Left lung (tissue), 10 donors: ENCODE data around the gene TNFRSF19. TPM values are rescaled to one million over a fixed set of nuclear protein-coding genes. Genes with fewer than 3 reads are reported as not detected.
A peak's percentile ranks its signal among the peaks of the same experiment; 100 is the strongest.
"Not testable (repeated sequence)": the region's sequence is repeated elsewhere in the genome, so short reads cannot be mapped to it uniquely, and the experiment has no call there.

Source experiments
- ATAC-seq: fragments of 200-7000 bp; cut with Tn5 transposase; one replicate; pipeline ENCODE4 v1.9.1; 2020; ENCODE audit warnings: moderate library complexity
- DNase-seq, 4 donors: peaks; one replicate each; pipeline ENCODE4 v3.0.0-alpha.2; 2013 to 2020
- H3K27ac ChIP-seq, 2 donors: fragments of 200-600 bp; sonication (generic) in 1 of 2; one replicate each; pipeline versions ENCODE4 v1.5.0 to v1.8.0; 2020 to 2021
- H3K27me3 ChIP-seq, 2 donors: fragments of 200-600 bp; sonication (generic) in 1 of 2; one replicate each; pipeline versions ENCODE4 v1.5.0 to v1.8.0; 2020 to 2021
- H3K36me3 ChIP-seq, 2 donors: fragments of 200-600 bp; sonication (generic) in 1 of 2; one replicate each; pipeline versions ENCODE4 v1.5.0 to v1.8.0; 2020 to 2021
- H3K4me1 ChIP-seq, 2 donors: fragments of 200-600 bp; one replicate each; pipeline ENCODE4 v1.8.0; 2021
- H3K4me3 ChIP-seq, 2 donors: fragments of 200-600 bp; sonication (generic) in 1 of 2; one replicate each; pipeline versions ENCODE4 v1.5.0 to v1.8.0; 2020 to 2021; ENCODE audit warnings: mild to moderate bottlenecking in 1 of 2
- H3K9me3 ChIP-seq, 2 donors: fragments of 200-600 bp; sonication (generic) in 1 of 2; one replicate each; pipeline versions ENCODE4 v1.5.0 to v1.8.0; 2020 to 2021
- intact Hi-C, 2 donors: fragments of 100-400 bp; cut with DNase I; formaldehyde crosslinking; loops; one replicate each; pipeline versions ENCODE4 v1.11.2 to v1.14.2; 2022
- polyA plus RNA-seq, 6 donors: library from polyadenylated mRNA; unstranded; fragments of 120-200 nt; gene quantifications; one replicate each; pipeline ENCODE4 v1.2.1, GENCODE V29; 2013; ENCODE audit not compliant: insufficient read length in 6 of 6
- total RNA-seq, 2 donors: library from RNA; stranded (reverse); fragmentation: NEBNext Ultra II Directional; extraction: Animal tissue kit (Norgen Biotek cat#: 25700); gene quantifications; one replicate each; pipeline ENCODE4 v1.2.1, GENCODE V29; 2021
- TF ChIP-seq, protein P1 (sequence below), 2 donors: fragments of 200-600 bp; sonication (generic) in 1 of 2; IDR thresholded peaks; one replicate each; pipeline versions ENCODE4 v1.5.0 to v1.8.0; 2021; ENCODE audit warnings: antibody characterized with exemption in 2 of 2
- donor health status: DM: no; HTN: yes; CAD: no.
- donor health status: DM: no; HTN: no; CAD: no.

TNFRSF19 gene
- total and polyA plus RNA-seq, 8 donors: 28.1 to 97.1 (median 87.5) TPM

GRCh38 chr13:23672616-23673015, 102.4 kb downstream of the TNFRSF19 start:
- no peaks in the 10 kb centered on the region for H3K9me3 ChIP-seq
- peaks cover 0 to 6% of the 10 kb centered on the region in 2 donors for H3K4me1 ChIP-seq
- H3K36me3 ChIP-seq: no peaks in the 10 kb centered on the region
- DNase-seq (no peak), ATAC-seq (peak; percentile 20)
- H3K27ac ChIP-seq: peak overlapping the region; percentile 9 to 50
- intact Hi-C loops: no loop called here
- TF ChIP-seq, protein P1, sequence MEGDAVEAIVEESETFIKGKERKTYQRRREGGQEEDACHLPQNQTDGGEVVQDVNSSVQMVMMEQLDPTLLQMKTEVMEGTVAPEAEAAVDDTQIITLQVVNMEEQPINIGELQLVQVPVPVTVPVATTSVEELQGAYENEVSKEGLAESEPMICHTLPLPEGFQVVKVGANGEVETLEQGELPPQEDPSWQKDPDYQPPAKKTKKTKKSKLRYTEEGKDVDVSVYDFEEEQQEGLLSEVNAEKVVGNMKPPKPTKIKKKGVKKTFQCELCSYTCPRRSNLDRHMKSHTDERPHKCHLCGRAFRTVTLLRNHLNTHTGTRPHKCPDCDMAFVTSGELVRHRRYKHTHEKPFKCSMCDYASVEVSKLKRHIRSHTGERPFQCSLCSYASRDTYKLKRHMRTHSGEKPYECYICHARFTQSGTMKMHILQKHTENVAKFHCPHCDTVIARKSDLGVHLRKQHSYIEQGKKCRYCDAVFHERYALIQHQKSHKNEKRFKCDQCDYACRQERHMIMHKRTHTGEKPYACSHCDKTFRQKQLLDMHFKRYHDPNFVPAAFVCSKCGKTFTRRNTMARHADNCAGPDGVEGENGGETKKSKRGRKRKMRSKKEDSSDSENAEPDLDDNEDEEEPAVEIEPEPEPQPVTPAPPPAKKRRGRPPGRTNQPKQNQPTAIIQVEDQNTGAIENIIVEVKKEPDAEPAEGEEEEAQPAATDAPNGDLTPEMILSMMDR (IDR thresholded peaks at IDR 0.05): no peak
- no peak overlapping the region for H3K4me3 ChIP-seq
- no peaks in the 10 kb centered on the region for H3K27me3 ChIP-seq

DNA sequence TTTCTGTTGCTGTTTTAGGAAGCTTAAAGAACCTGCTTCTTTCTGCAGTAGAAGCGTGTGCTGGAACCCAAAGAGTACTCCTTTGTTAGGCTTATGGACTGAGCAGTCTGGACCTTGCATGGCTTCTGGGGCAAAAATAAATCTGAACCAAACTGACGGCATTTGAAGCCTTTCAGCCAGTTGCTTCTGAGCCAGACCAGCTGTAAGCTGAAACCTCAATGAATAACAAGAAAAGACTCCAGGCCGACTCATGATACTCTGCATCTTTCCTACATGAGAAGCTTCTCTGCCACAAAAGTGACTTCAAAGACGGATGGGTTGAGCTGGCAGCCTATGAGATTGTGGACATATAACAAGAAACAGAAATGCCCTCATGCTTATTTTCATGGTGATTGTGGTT, 103.1 kb downstream of the TNFRSF19 start:
- H3K36me3 ChIP-seq: no peaks in the 10 kb centered on the region
- peaks cover 0 to 6% of the 10 kb centered on the region in 2 donors for H3K4me1 ChIP-seq
- ATAC-seq (peak; percentile 75), DNase-seq (peak in 2 of 4 donors; percentile 74 to 84)
- H3K4me3 ChIP-seq: no peak overlapping the region
- intact Hi-C loops: no loop called here
- H3K9me3 ChIP-seq: peaks cover 0 to 2% of the 10 kb centered on the region in 2 donors
- peak overlapping the region; percentile 9 to 50 for H3K27ac ChIP-seq
- no peaks in the 10 kb centered on the region for H3K27me3 ChIP-seq
- TF ChIP-seq, protein P1 (IDR thresholded peaks at IDR 0.05): no peak

GRCh38 chr13:23673867-23674605, 103.8 kb downstream of the TNFRSF19 start:
- H3K36me3 ChIP-seq: no peaks in the 10 kb centered on the region
- H3K27ac ChIP-seq: peak overlapping the region in 1 of 2 donors; percentile 9
- no peak overlapping the region for H3K4me3 ChIP-seq
- H3K27me3 ChIP-seq: no peaks in the 10 kb centered on the region
- TF ChIP-seq, protein P1 (IDR thresholded peaks at IDR 0.05): no peak
- H3K4me1 ChIP-seq: peaks cover 0 to 6% of the 10 kb centered on the region in 2 donors
- H3K9me3 ChIP-seq: peaks cover 0 to 2% of the 10 kb centered on the region in 2 donors
- DNase-seq: no peak
- ATAC-seq: no peak
- intact Hi-C loops: no loop called here

GRCh38 chr13:23674795-23675640, 104.8 kb downstream of the TNFRSF19 start:
- Histone ChIP-seq H3K9me3 (peaks cover 0 to 2% of the 10 kb centered on the region in 2 donors), H3K4me3 (no peak overlapping the region), H3K27ac (no peak overlapping the region), H3K27me3 (no peaks in the 10 kb centered on the region), H3K36me3 (no peaks in the 10 kb centered on the region), H3K4me1 (peaks cover 0 to 6% of the 10 kb centered on the region in 2 donors)
- intact Hi-C loops: no loop called here
- TF ChIP-seq, protein P1 (IDR thresholded peaks at IDR 0.05): no peak
- ATAC-seq (no peak), DNase-seq (no peak)

DNA sequence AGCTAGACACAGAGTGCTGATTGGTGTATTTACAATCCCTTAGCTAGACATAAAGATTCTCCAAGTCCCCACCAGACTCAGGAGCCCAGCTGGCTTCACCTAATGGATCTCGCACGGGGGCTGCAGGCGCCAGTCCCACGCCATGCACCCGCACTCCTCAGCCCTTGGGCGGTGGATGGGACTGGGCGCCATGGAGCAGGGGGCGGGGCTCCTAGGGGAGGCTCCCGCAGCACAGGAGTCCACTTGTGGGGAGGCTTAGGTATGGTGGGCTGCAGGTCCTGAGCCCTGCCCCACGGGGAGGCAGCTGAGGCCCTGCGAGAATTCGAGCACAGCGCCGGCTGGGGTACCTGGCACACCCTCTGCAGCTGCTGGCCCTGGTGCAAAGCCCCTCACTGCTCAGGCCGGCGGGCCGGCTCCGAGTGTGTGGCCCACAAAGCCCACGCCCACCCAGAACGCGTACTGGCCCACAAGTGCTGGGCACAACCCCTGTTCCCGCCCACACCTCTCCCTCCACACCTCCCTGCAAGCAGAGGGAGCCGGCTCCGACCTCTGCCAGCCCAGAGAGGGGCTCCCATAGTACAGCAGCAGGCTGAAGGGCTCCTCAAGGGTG, 107.6 kb downstream of the TNFRSF19 start:
- H3K4me3 ChIP-seq, ATAC-seq, H3K27me3 ChIP-seq, H3K4me1 ChIP-seq, H3K27ac ChIP-seq, H3K36me3 ChIP-seq, intact Hi-C loops, H3K9me3 ChIP-seq, DNase-seq: not testable (repeated sequence)
